Ovary (tissue), 9 donors: ENCODE measurements around the gene ROR2. TPM values are rescaled to one million over a fixed set of nuclear protein-coding genes. Genes with fewer than 3 reads are reported as not detected.

ENCODE experiments used
- DNase-seq, 5 donors: peaks; one replicate each; pipeline ENCODE4 v3.0.0-alpha.2; 2019 to 2020
- H3K27ac ChIP-seq, 2 donors: fragments of 200-600 bp; one replicate each; pipeline versions ENCODE4 v1.5.1 to v1.8.0; 2019 to 2022
- H3K27me3 ChIP-seq: fragments of 200-600 bp; one replicate; pipeline ENCODE4 v1.8.0; 2022
- H3K36me3 ChIP-seq: fragments of 200-600 bp; sonication (generic); one replicate; pipeline ENCODE4 v1.5.1; 2019
- H3K4me1 ChIP-seq: one replicate; pipeline ENCODE4 v1.8.1; 2013; ENCODE audit warnings: mild to moderate bottlenecking, moderate library complexity; ENCODE audit not compliant: insufficient read depth
- H3K4me3 ChIP-seq: fragments of 200-600 bp; sonication (generic); one replicate; pipeline ENCODE4 v1.5.1; 2017
- H3K9me3 ChIP-seq, 2 donors: fragments of 200-600 bp in 1 of 2; sonication (generic) in 1 of 2; one replicate each; pipeline versions ENCODE4 v1.5.1 to v1.8.1; 2013 to 2019; ENCODE audit warnings: mild to moderate bottlenecking in 1 of 2, moderate library complexity in 1 of 2
- CTCF ChIP-seq, 3 donors: fragments of 450-650 bp in 2 of 3; fragments of 200-600 bp in 1 of 3; IDR thresholded peaks; one replicate each; pipeline versions ENCODE4 v1.5.1 to v1.8.0; 2016 to 2022; ENCODE audit warnings: antibody characterized with exemption in 3 of 3, mild to moderate bottlenecking in 1 of 3
- EP300 ChIP-seq: sonication (generic); formaldehyde crosslinking; IDR thresholded peaks from one replicate; pipeline ENCODE4 v1.6.1; 2017; ENCODE audit warnings: antibody characterized with exemption
- POLR2A ChIP-seq: fragments of 450-650 bp; IDR thresholded peaks from one replicate; pipeline ENCODE4 v1.6.1; 2017; ENCODE audit warnings: antibody characterized with exemption, mild to moderate bottlenecking, moderate library complexity
- WGBS, 3 donors: extraction: QIAGEN DNeasy Blood & Tissue Kit in 1 of 3; methylation state at CpG; one replicate each; pipeline versions ENCODE4 v1.1.5 to v1.1.7; 2013 to 2017; 5-methylcytosine and 5-hydroxymethylcytosine counted together
- intact Hi-C, 4 donors: fragments of 100-400 bp; cut with DNase I; formaldehyde crosslinking; loops; one replicate each; pipeline versions ENCODE4 v1.11.0 to v1.15.1; 2022 to 2023
- polyA plus RNA-seq, 2 donors: library from polyadenylated mRNA; stranded (reverse); fragments of 200-250 nt in 1 of 2; fragments of 350-450 nt in 1 of 2; fragmentation: Illumina TruSeq in 1 of 2; extraction: RNeasy Lipid Tissue Mini Kit (QIAGEN cat#74804) in 1 of 2; gene quantifications; one replicate each; pipeline ENCODE4 v1.2.3, GENCODE V29; 2013 to 2014
- total RNA-seq, 7 donors: library from RNA; depleted of rRNA in 2 of 7; stranded (reverse); fragments of >200 nt in 2 of 7; fragmentation: NEBNext Ultra II Directional in 3 of 7; extraction: Animal tissue kit (Norgen Biotek cat#: 25700) in 3 of 7; gene quantifications; one replicate each; pipeline versions ENCODE4 v1.1.0 to v1.2.4, GENCODE V29; 2016 to 2023
- donor health status: DM: no; HTN: no; CAD: no; lungs with moderate emphysema.
- donor health status: DM: no; HTN: no; CAD: no.
- donor health status: Bipolar disorder and iron deficiency.
- donor health status: DM: yes; HTN: yes; CAD: no.
- donor health status: DM: no; HTN: no; CAD: no.
- donor health status: DM: yes; HTN: yes; CAD: no.

Gene ROR2
- total and polyA plus RNA-seq, 9 donors = 11.4 to 35.5 (median 27.7) TPM

DNA sequence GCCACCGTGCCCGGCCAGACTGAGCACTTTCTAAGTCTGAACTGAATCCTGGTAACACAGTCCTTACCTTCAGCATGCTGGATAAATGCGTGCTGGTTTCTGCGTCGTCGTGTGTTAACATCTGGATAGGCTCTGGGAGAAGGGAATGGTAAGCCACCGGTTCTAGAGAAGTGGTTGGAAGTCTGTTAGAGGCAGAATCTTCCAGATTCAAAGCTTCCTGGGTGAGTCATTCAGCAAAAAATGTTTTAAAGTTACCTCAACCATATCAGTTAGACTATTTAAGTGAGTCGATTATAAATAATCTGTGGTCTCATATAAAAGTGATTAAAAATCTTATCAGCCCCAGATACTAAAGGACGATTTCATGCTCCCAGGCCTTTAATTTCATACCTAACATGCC lies 269.9 kb downstream of the ROR2 start:
- 87 to 95% (median 88%) methylated on average over 9 of the region's 9 CpGs for WGBS, 3 donors
- Histone ChIP-seq H3K27ac (no peak overlapping the region), H3K27me3 (no peaks in the 10 kb centered on the region), H3K36me3 (no peaks in the 10 kb centered on the region), H3K4me1 (no peaks in the 10 kb centered on the region), H3K9me3 (no peaks in the 10 kb centered on the region), H3K4me3 (no peak overlapping the region)
- no peak for DNase-seq
- intact Hi-C loops = loop anchor here in 2 of 4 donors (5.0 kb wide), 2 partner anchors 763 to 768 kb away; no protein-coding TSS in a partner anchor
- no peak for TF ChIP-seq CTCF (IDR thresholded peaks at IDR 0.05)
- TF ChIP-seq POLR2A = no peak
- TF ChIP-seq EP300 = no peak

GRCh38 chr9:91678807-91679580 lies 271.0 kb downstream of the ROR2 start:
- TF ChIP-seq CTCF (IDR thresholded peaks at IDR 0.05) = no peak
- no peak for TF ChIP-seq EP300
- no peak for TF ChIP-seq POLR2A
- intact Hi-C loops = no loop called here
- 87 to 91% (median 89%) methylated on average over 8 of the region's 8 CpGs for WGBS, 3 donors
- no peak overlapping the region for H3K4me3 ChIP-seq
- no peaks in the 10 kb centered on the region for H3K4me1 ChIP-seq
- no peak overlapping the region for H3K27ac ChIP-seq
- H3K36me3 ChIP-seq = no peaks in the 10 kb centered on the region
- no peaks in the 10 kb centered on the region for H3K9me3 ChIP-seq
- no peak for DNase-seq
- no peaks in the 10 kb centered on the region for H3K27me3 ChIP-seq

DNA sequence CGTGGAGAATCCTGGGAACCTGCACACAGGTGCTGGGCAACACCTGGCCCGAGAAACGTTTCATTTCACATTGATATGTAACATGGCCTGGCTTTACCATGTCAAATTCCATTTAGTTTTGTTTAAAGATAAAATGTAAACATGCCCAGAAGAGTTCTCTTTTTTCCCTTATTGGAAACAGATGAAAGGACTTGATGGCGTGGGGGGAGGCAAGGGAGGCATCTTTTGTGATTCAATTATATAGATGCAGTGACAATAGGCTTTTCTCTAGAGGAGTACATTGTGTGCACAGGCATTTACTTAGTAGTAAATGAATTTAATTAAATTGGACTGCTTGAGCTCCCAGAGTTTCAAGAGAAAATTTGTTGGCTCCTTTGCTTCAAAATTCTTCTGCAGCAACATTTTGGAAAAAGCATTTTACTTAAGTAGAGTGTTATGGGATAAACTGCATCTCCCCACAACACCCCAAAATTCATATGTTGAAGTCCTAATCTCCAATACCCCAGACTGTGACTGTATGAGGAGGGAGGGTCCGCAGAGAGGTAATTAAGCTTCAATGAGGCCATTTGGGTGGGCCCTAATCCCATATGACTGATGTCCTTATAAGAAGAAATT lies 272.1 kb downstream of the ROR2 start:
- Histone ChIP-seq H3K27me3 (no peaks in the 10 kb centered on the region), H3K4me1 (no peaks in the 10 kb centered on the region), H3K4me3 (no peak overlapping the region), H3K36me3 (no peaks in the 10 kb centered on the region), H3K9me3 (no peaks in the 10 kb centered on the region), H3K27ac (no peak overlapping the region)
- no peak for TF ChIP-seq EP300
- intact Hi-C loops = no loop called here
- DNase-seq = no peak
- WGBS, 3 donors = 58 to 62% (median 58%) methylated on average over 5 of the region's 5 CpGs

DNA sequence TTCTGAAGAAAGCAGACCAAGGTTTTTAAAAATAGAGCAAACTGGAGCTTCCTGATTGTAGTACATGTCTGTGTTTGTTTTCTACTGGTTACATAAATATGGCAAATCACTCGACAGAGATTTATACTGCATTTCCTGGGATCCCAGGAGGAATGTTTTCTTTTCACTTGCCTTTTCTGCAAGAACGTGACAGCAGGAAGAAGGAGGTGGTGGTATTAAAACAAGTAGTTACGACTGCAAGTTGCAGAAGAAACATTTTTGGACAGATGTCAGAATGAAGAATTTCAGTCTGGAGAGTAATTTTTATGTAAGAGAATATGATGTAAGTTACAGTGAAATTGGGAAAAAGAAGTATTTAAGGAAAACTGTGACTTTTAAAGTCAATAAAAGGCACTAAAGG lies 272.7 kb downstream of the ROR2 start:
- no peak for TF ChIP-seq CTCF (IDR thresholded peaks at IDR 0.05)
- no peak for TF ChIP-seq POLR2A
- TF ChIP-seq EP300 = no peak
- no peak for DNase-seq
- H3K36me3 ChIP-seq = no peaks in the 10 kb centered on the region
- intact Hi-C loops = no loop called here
- WGBS, 3 donors = 19 to 22% (median 19%) methylated on average over 3 of the region's 3 CpGs
- no peak overlapping the region for H3K27ac ChIP-seq
- no peaks in the 10 kb centered on the region for H3K27me3 ChIP-seq
- no peaks in the 10 kb centered on the region for H3K4me1 ChIP-seq
- no peaks in the 10 kb centered on the region for H3K9me3 ChIP-seq
- H3K4me3 ChIP-seq = no peak overlapping the region

DNA sequence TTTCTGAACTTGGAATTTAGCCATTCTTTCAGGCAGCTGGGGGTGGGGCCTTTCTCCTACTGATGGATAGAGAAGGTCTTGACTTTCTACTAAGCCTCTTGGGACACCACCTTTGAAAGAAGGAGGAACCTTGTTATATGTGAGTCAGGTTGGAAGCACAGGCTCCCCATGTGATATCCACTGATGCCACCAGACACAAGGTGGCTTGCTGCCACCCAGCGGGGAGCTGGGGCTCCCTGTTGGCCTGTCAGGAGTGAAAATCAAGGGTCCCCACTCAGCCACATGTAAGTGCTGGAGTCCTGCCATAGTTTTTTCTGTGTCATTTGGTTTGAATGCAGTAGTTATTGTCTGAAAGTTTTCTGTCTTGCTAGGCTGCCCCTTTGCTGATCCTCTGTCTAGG lies 274.0 kb downstream of the ROR2 start:
- Histone ChIP-seq H3K36me3 (no peaks in the 10 kb centered on the region), H3K27me3 (no peaks in the 10 kb centered on the region), H3K4me3 (no peak overlapping the region), H3K27ac (no peak overlapping the region), H3K4me1 (no peaks in the 10 kb centered on the region), H3K9me3 (no peaks in the 10 kb centered on the region)
- intact Hi-C loops = no loop called here
- TF ChIP-seq EP300 (no peak), POLR2A (no peak), CTCF (IDR thresholded peaks at IDR 0.05) (no peak)
- 89 to 95% (median 91%) methylated on average over 1 of the region's 1 CpG for WGBS, 3 donors
- DNase-seq = no peak
